Measurements from ENCODE around the gene CD93. TPM values are rescaled to one million over a fixed set of nuclear protein-coding genes. Genes with fewer than 3 reads are reported as not detected.

CD93 gene
- total RNA-seq, 1 donor from 2014 or later: 139 TPM

DNA sequence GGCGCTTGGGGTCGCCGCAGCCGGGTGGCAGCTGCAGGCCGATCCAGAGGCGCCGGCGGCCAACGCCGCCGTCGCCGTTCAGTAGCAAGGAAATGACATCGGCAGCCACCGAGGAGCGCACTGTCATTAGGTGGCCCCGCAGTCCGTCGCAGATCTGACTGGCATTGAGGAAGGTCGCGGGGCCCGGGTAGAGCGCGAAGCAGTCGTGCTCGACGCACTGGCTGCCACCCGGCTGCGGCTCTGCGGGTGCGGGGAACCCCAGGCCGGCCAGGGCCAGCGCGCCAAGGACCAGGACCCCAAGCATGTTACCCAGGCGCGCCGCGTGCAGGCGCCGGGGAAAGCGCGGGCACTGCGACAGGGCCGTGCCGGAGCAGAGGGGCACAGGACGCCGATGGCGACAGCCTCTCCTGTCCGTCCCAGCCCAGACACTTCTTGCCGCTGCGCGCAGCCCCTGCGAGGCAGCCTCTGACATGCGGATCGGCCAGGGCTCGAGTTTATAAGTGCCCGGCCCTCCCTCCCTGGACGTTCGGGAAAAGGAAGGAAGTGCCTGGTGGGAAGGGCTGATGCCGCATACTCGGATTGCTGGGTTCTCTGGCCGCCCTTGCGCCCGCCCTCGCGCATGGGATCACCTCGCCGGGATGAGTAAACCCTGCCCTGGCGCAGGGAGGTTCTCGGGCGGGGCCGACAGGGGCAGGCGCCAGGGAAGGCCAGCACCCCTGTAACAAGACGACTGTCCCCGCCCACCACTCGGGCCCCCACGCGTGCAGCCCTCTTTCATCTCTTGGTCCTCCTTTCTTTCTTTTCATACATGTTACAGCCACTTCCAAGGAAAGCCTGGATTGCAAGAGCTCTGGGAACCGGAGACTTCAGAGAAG lies 36.7 kb downstream of the CD93 start, which contains the start of gene THBD:
THBD (minus strand) TSS at position 472 of the 875 bp plus-strand sequence; CDS start at position 304, 168 bp downstream.
- peak within 1 kb of the TSS; percentile 82 for H3K27ac Mint-ChIP-seq (ENCODE audit: unreplicated experiment)
- DNase-seq (ENCODE audit: low spot score): peak; percentile 76
- H3K4me3 Mint-ChIP-seq (ENCODE audit: unreplicated experiment): peak within 1 kb of the TSS; percentile 96
- H3K4me1 Mint-ChIP-seq (ENCODE audit: unreplicated experiment): peaks cover 47% of the 10 kb centered on the region
- H3K9me3 Mint-ChIP-seq (ENCODE audit: unreplicated experiment): peaks cover 4% of the 10 kb centered on the region
- peaks cover 19% of the 10 kb centered on the region for H3K27me3 Mint-ChIP-seq (ENCODE audit: unreplicated experiment)
- TF ChIP-seq, protein P1, sequence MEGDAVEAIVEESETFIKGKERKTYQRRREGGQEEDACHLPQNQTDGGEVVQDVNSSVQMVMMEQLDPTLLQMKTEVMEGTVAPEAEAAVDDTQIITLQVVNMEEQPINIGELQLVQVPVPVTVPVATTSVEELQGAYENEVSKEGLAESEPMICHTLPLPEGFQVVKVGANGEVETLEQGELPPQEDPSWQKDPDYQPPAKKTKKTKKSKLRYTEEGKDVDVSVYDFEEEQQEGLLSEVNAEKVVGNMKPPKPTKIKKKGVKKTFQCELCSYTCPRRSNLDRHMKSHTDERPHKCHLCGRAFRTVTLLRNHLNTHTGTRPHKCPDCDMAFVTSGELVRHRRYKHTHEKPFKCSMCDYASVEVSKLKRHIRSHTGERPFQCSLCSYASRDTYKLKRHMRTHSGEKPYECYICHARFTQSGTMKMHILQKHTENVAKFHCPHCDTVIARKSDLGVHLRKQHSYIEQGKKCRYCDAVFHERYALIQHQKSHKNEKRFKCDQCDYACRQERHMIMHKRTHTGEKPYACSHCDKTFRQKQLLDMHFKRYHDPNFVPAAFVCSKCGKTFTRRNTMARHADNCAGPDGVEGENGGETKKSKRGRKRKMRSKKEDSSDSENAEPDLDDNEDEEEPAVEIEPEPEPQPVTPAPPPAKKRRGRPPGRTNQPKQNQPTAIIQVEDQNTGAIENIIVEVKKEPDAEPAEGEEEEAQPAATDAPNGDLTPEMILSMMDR (IDR thresholded peaks at IDR 0.05; ENCODE audit: unreplicated experiment): no peak
- peaks cover 7% of the 10 kb centered on the region for H3K36me3 Mint-ChIP-seq (ENCODE audit: low read depth, unreplicated experiment)

DNA sequence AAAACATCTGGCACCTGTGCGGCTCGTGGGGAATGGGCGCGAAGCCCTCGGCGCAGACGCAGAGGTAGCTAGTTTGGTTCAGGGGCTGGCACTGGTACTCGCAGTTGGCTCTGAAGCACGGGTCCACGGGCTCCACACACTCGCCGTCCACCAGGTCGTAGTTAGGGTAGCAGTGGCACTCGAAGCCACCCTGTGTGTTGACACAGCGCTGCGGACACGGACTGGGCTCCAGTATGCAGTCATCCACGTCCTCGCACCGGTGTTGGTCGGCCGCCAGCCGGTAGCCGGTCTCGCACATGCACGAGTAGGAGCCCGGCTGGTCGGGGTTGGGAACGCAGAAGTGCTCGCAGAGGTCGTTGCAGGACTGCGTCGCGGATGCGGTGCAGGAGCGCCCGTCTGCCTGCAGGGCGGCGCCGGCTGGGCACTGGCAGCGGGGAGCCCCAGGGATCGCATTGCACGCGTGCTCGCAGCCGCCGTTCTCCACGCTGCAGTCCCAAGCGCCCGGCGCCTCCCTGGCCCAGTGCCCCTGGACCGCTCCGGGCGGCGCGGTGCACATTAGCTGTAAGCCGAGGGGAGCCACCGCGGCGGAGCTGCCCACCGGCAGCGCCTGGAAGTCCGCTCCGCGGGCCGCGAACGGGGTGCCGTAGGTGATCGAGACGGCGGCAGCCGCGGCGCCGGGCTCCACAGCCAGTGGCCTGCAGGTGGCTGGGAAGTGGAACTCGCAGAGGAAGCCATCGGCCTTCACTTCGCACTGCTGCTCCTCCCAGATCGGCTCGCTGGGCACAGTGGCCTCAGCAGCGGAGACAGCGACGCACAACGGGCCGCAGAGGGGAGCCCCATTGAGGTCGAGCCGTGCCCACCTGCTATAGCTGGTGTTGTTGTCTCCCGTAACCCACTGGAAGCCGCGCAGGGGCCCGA lies 37.6 kb downstream of the CD93 start:
- Mint-ChIP-seq H3K27ac (ENCODE audit: unreplicated experiment) (no peak overlapping the region), H3K36me3 (ENCODE audit: low read depth, unreplicated experiment) (peaks cover 7% of the 10 kb centered on the region), H3K4me1 (ENCODE audit: unreplicated experiment) (peaks cover 53% of the 10 kb centered on the region), H3K9me3 (ENCODE audit: unreplicated experiment) (peaks cover 4% of the 10 kb centered on the region), H3K27me3 (ENCODE audit: unreplicated experiment) (peaks cover 19% of the 10 kb centered on the region), H3K4me3 (ENCODE audit: unreplicated experiment) (peak overlapping the region; percentile 96)
- TF ChIP-seq, protein P1 (IDR thresholded peaks at IDR 0.05; ENCODE audit: unreplicated experiment): peak; percentile 75
- peak; percentile 72 for DNase-seq (ENCODE audit: low spot score)

DNA sequence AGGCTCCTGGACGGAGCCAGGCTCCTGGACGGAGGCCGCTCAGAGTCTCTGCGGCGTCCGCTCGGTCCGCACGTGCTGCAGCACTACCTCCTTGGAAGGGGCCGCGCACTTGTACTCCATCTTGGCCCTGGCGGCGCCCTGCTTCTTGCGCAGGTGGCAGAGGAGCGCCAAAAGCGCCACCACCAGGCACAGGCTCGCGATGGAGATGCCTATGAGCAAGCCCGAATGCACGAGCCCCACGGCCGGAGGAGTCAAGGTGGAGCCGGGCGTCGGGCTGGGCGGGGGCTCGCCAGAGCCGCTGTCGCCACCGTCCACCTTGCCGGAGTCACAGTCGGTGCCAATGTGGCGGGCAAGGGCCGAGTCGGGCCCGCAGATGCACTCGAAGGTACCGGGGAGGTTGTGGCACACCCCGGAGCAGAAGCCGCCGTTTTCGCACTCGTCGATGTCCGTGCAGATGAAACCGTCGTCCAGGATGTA lies 38.3 kb downstream of the CD93 start:
- Mint-ChIP-seq H3K9me3 (ENCODE audit: unreplicated experiment) (peaks cover 4% of the 10 kb centered on the region), H3K27ac (ENCODE audit: unreplicated experiment) (no peak overlapping the region), H3K4me3 (ENCODE audit: unreplicated experiment) (peak overlapping the region; percentile 96), H3K27me3 (ENCODE audit: unreplicated experiment) (peaks cover 18% of the 10 kb centered on the region), H3K4me1 (ENCODE audit: unreplicated experiment) (peaks cover 52% of the 10 kb centered on the region), H3K36me3 (ENCODE audit: low read depth, unreplicated experiment) (peaks cover 7% of the 10 kb centered on the region)
- TF ChIP-seq, protein P1 (IDR thresholded peaks at IDR 0.05; ENCODE audit: unreplicated experiment): no peak
- DNase-seq (ENCODE audit: low spot score): no peak

DNA sequence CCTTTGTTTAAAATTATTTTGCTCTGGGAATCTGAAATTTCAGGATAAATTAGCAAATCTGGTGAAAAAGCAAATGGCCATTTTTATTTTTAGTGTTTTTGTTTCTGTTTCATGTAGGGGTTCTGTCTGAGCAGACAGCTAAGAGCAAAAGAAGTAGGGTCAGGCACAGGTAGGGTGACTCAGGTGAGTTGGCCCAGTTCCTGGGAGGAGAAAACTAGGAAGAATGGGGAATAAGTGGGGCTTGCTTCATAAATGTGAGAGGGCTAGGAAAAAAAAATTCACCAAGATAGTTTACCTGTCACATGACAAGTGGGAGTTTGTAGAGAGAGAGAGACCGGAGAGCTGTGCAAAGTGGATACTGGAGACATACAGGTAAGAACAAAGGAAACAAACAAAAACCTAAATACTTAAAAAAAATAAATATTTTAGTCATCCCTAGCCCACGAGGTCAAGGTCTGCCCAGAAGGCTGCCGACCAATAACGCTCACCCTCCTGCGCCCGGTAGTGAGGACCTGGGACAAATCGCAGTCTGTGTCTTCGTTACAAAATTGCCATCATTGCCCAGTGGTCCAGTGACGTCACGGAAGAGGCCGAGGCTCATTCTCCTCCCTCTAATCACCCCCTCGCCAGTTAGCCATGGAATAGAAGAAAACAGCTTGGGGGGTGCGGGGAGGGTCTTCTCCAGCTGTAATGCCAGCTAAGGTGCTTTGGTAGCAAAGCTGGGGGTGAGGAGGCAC lies 39.0 kb downstream of the CD93 start:
- Mint-ChIP-seq H3K4me1 (ENCODE audit: unreplicated experiment) (peaks cover 47% of the 10 kb centered on the region), H3K9me3 (ENCODE audit: unreplicated experiment) (peaks cover 4% of the 10 kb centered on the region), H3K36me3 (ENCODE audit: low read depth, unreplicated experiment) (peaks cover 7% of the 10 kb centered on the region), H3K27ac (ENCODE audit: unreplicated experiment) (peak overlapping the region; percentile 32), H3K4me3 (ENCODE audit: unreplicated experiment) (peak overlapping the region; percentile 96), H3K27me3 (ENCODE audit: unreplicated experiment) (peaks cover 12% of the 10 kb centered on the region)
- DNase-seq (ENCODE audit: low spot score): no peak
- TF ChIP-seq, protein P1 (IDR thresholded peaks at IDR 0.05; ENCODE audit: unreplicated experiment): no peak

All from endothelial cell (in vitro differentiated cells).